GM21723 (cell line): ENCODE results near the gene CA10.

ENCODE experiments used
- ATAC-seq: cut with Tn5 transposase; IDR thresholded peaks from one replicate; pipeline ENCODE4 v1.9.1; 2021; ENCODE audit warnings: mild to moderate bottlenecking, moderate library complexity; ENCODE audit not compliant: unreplicated experiment

Gene CA10

DNA sequence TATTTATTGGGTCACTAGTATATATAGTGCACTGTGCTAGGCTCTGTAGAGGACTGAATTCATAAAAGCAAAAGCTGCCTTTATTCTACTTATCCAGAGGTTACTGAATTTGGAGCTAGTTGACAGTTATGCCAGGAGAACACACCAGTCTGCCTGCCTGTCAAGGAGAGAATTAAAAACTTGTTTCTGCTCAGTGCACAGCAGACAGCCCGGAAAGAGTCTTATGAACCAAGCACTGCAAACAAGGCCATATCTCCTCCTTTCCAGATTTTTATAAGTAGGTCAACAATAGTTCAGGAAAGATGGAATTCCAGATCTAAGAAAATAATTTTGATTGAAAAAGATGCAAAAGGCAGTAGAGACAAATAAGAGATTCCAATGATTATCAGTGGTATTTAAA lies 267.8 kb downstream of the CA10 start:
- ATAC-seq: no peak

DNA sequence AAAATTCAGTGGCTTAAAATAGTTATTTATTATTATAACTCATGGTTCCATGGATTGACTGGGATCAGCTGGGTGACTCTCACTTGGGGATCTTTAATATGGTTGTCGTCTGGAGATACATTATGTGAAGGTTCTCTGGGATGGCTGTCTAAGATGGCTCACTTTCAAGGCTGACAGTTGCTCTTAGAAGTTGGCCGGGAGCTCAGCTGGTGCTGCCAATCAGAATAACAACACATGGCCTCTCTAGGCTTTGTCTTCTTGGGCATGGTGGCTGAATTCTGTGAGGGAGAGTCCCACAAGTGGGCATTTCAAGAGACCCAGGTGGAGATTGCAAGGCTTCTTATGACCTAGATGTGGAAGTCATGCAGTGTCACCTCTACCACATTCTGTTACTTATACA lies 269.7 kb downstream of the CA10 start:
- no peak for ATAC-seq

- no peak for ATAC-seq
These were observed 281.5 kb downstream of the CA10 start for GRCh38 chr17:51876986-51877385.

DNA sequence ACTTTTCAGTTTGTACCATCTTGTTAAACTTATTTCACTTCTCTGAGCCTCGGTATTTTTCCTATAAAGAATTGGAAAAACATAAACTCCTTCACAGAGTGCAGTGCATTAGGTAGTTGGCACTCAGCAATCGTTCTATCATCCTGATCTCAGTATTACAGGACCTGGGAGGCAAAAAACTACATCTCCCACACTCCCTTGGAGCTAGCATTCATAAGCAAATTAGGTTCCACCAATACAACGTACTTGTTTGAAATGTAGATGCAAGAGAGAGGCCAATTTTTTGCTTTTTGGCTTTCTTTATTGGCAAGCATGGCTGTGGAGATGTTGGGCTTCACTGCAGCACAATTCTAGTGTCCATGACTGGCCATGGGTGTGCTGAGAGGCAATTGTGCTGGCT lies 285.2 kb downstream of the CA10 start:
- no peak for ATAC-seq

DNA sequence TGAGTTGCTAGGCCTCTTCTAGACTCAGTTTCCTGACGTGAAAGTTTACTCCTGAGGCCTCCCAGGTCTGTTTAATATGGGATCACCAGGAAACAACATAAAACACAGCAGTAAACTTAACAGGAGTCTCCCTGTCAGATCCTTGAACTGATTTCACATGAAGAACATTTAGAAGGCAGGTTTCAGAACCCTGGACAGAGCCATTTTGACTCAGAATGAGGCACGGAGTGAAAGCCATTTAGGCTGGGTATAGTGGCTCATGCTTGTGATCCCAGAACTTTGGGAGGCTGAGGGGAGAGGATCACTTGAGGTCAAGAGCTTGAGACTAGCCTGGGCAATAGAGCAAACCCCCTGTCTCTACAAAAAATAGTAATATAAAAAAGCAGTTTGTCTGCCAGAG lies 289.1 kb downstream of the CA10 start:
- ATAC-seq: no peak

DNA sequence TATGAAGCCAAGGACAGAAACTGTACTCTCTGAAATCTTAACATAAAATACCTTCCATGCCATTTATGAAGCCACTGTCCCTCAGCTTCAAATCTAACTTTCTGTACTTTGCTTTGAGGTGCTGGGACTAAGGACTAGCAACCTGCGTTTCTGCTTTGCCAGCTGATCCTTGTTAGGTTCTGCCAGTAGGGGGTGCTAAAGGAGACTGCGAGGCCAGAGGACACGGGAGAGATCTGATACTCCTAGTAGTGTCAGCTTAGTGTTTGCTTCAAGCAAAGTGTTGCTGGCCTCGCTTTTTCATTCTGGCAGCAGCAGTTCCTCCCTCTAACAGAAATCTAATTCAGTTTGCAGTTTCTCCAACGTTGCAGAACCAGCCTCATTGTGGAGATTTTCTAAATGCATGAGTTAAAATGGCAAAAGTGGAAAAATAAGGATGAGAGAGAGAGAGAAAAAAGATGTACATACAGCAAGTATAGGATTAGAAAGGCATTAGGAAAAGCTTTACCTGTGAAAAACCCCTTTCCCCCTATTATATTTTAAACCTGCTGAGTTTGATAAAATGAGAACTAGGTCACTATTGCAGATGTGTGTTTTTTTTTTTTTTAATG lies 297.5 kb downstream of the CA10 start:
- ATAC-seq: no peak

GRCh38 chr17:51857052-51857597 lies 301.4 kb downstream of the CA10 start:
- no peak for ATAC-seq

- no peak for ATAC-seq
These were observed 302.7 kb downstream of the CA10 start for GRCh38 chr17:51855806-51856205.

DNA sequence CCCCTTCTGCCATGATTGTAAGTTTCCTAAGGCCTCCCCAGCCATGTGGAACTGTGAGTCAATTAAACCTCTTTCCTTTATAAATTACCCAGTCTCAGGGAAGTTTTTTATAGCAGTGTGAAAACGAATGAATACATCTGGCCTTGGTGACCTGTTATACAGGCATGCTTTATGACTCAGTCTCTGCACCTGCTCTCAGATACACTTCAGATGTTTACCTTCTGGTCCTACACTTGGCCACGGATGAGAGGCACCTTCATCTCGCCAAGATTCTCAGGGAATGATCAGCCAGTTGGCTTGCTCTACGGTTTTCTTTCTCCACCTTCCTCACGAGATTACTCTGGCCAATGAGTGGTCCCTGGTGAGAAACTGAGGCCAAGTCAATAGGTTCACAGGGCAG lies 304.7 kb downstream of the CA10 start:
- ATAC-seq: no peak

DNA sequence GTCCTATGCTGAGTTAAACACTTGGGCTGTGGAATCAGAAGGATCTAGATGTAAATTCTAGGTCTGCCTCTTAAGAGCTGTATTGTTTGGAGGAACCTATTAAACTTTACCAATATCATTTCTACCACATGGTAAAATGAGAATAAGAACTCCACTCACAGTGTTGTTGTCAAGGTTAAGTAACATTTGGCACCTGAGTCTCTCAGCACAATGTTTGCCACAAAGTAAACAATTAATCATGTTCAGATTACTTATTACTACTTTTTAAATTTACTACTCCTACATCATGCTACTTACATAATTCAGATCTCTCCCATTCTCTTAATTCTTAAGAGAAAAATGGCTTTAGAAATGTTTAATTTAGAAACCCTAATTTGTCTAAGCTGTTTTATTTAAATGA lies 305.9 kb downstream of the CA10 start:
- no peak for ATAC-seq

DNA sequence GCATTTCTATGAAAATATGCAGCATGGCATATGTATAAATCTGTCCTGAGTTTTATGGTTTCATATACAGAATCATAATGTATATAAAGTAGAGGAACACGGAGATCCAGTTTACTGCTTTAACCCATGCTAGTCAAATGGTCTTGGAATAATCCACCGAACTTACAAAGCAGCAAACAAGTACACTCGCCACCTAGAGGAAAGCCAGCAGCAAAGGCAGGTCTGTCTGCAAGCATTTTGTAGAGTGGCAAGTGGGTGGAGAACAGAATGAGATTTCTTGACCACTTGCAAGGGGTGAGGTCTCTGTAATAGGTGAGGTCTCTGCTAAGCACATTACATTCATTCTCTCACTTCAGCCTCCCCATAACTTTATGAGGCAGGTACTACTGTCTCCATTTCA lies 308.3 kb downstream of the CA10 start:
- no peak for ATAC-seq

- no peak for ATAC-seq
These were observed 310.1 kb downstream of the CA10 start for GRCh38 chr17:51848451-51848850.

DNA sequence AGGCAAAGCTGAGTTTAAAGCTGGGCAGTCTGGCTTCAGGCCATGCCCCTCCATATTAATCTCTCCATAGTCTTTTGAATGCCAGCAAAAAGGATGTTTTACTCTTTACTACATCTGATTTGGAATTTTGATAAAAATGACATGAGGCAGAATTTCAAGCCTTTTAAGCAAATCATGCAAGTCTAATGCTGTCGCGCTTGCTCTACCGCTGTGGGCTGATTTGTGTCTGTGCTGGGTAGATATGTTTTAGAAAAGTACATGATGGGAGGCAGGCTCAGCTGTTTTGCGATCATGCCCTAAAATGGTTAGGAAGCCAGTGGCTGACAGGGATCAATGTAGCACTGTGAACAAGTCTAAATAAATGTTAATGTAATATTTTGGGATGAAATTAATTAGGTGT lies 311.9 kb downstream of the CA10 start:
- no peak for ATAC-seq

DNA sequence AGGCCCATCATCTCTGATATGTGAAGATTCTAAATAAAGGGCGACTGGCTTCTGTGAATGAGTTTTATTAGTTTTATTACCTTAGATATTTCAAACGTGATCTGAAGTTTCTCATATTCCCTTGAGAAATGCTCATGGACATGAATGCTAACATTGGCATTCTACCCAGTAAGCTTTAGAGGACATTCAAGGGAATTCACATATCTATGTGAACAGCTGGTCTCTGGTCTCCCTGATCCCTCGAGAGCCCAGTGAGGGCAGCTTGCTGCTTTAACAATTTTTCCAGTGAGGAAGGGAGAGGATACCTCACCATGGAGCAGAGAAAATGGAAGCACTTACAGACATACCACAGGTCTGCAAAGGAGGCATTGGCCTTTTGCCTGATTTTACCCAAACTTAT lies 312.7 kb downstream of the CA10 start:
- no peak for ATAC-seq

DNA sequence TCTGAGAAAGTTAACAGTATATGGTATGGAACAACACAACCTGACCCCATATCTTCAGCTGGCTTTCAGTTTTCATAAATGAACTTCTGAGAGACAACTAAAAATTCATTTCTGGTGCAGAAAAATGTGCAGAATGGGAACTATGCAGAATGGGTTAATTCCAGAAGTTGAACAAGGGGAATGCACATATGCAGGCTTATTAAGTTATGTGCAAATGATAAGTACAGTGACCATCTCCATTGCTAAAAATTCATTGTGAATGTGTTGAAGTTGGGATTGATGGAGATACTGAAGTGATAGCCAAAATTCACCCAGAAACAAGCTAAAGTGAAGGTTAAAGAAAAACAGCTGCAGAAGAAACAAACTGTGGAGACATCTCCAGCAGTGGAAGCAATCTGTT lies 315.8 kb downstream of the CA10 start:
- ATAC-seq: no peak

GRCh38 chr17:51841669-51842068 lies 316.8 kb downstream of the CA10 start:
- ATAC-seq: no peak

DNA sequence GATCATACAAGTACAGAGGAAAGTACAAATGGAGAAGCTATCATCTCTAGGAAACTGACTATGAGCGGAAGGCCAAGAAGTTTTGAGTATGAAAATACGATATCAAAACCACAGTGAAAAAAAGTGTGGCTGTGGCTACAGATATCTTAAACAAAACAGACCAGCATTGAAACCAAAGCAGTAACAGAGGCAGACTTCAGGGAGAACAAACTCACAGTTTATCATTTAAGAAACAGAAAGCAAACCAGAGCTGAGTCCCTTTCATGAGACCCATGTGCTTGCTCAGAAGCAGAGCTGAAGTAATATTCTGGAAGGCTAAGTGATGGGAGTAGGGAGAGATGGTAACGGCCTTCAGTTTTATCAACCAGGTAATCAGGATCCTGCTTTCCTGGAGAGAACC lies 317.8 kb downstream of the CA10 start:
- ATAC-seq: no peak

GRCh38 chr17:51833620-51834019 lies 324.9 kb downstream of the CA10 start:
- no peak for ATAC-seq

GRCh38 chr17:51833045-51833444 lies 325.5 kb downstream of the CA10 start:
- ATAC-seq: no peak

GRCh38 chr17:51830886-51831285 lies 327.6 kb downstream of the CA10 start:
- no peak for ATAC-seq

DNA sequence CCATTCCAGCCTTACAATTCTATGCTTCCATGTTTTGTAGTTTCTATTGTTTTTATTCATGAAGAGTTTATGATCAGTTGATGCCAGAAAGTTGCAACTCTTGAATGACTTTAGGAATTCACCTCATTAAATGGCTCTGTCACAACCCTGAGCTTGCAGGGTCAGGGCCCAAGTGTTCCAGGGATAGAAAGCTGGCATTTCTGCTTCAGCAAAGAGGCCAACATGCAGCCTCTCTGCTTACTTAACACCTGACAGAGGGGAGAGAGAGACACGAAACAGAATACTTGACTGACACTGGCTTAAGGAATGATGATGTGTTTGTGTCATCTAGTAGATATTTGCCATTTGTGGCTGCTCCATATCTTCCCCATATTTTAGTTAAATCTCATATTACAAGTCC lies 328.1 kb downstream of the CA10 start:
- no peak for ATAC-seq

- ATAC-seq: no peak
These were observed 329.6 kb downstream of the CA10 start for GRCh38 chr17:51828901-51829300.

- no peak for ATAC-seq
These were observed 331.4 kb downstream of the CA10 start for GRCh38 chr17:51827140-51827539.
